ENCODE results near the gene PLCH2.

PLCH2 gene

DNA sequence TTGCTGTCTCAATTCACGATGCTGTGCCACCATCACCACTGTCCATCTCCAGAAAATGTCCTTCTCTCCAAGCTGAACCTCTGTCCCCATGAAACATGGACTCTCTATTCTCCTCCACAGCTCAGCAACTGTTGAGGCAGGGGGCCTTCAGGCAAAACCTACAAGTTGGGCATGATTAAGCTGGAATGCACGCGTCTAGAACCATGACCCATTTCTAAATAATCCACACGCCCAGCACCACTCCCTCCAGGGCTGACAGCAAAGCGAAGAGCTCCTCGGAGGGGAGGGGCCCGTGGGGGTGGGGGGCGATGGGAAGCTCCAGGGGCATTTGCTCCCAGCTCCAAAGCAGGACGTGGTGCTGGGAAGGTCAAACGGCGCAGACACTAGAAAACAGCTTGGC lies 57.3 kb downstream of the PLCH2 start:
- DNase-seq = no peak

DNA sequence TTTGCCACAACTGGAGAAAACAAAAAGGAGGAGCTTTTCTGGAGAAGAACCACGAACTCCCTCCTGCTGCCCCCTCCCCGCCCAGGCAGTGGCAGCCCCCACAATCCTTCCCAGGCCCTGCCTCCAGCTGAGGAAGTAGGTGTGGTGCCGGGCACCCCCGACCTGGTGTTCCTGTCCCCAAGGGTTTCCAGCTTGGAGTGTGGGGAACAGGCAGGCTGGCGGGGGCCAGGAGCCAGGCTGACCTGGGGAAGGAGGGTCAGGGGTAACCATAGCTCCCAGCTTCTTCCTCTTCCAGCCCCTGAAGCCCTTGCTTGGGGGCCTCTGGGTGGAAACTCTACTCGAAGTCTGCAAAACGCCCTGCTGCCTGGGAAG lies 58.2 kb downstream of the PLCH2 start:
- DNase-seq = no peak

- DNase-seq = no peak
Measured at GRCh38 chr1:2534687-2535441, 58.8 kb downstream of the PLCH2 start.

- no peak for DNase-seq
Measured at GRCh38 chr1:2535455-2535854, 59.4 kb downstream of the PLCH2 start.

DNA sequence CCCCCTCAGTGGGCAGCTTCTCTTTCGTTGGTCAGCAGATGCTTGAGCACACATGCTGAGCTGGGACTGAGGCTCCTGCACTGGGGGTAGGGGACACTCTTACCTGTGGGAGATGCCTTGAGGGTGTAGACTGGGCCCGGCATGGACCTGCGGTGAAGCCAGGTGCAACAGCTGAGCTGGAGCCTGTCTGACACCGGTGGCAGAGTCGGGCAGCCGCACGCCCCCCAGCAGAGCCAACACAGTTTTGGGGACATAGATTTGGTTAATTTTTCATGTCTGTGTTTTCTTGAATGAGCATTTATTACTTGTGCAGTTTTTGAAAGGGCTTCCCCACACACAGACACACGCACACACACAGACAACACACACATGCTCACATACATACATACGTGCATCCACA lies 59.9 kb downstream of the PLCH2 start:
- DNase-seq = no peak

GRCh38 chr1:2537784-2538115 lies 61.7 kb downstream of the PLCH2 start:
- DNase-seq = no peak

- DNase-seq = no peak
Measured at GRCh38 chr1:2538376-2538775, 62.3 kb downstream of the PLCH2 start.

DNA sequence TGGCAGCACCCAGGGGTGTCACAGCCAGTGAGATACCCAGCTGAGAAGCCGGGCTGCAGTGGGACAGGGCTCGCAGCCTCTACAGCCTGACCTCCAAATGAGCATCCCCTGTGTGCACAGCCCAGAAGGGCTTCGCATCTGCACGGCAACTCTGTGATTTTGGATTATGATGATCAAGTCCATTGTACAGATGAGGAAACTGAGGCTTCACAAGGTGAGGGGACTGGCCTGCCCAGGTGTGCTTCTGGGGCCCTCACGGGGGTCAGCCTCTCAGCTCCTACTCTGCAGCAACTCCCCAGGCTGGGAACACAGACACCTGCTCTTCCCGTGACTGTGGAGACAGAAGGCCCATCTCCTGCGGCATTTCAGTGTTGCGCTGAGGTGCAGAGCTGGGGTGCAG lies 62.8 kb downstream of the PLCH2 start:
- DNase-seq = no peak

GRCh38 chr1:2539312-2539907 lies 63.3 kb downstream of the PLCH2 start:
- DNase-seq = peak in 1 of 4 experiments; percentile 16

DNA sequence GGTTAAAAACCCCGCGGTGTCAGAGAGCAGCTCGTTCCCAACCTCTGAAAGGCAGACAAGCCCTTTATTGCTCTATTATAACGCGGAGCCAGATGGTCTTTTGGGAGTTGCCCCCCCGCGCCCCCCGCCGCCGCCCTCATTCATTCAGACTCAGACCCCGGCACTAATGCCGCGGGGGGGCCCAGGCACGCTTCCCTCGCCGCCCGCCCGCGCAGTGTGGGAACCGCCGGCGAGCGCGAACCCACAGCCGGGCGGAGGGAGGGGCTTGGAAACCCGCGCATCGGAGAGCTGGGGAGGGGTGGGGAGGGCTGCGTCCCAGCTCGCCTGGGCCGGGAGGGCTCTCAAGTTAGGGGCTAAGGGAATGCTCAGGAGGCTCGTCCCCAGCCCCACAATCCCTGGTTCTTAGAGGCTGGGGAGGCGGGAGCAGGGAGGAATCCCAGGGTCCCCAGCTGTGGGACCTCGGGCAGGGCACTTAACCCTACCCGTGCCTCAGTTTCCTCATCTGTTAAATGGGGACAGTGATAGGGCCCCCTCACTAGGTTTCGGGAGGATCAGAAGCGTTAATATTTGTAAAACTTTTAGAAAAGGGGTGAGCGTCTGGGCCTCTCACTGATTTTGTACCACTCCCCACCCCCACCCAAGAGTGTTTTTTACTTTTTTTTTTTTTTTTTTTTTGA lies 64.9 kb downstream of the PLCH2 start:
- DNase-seq = no peak

- DNase-seq = no peak
Measured at GRCh38 chr1:2541619-2542245, 65.6 kb downstream of the PLCH2 start.

GRCh38 chr1:2542246-2542915 lies 66.3 kb downstream of the PLCH2 start:
- DNase-seq = no peak

DNA sequence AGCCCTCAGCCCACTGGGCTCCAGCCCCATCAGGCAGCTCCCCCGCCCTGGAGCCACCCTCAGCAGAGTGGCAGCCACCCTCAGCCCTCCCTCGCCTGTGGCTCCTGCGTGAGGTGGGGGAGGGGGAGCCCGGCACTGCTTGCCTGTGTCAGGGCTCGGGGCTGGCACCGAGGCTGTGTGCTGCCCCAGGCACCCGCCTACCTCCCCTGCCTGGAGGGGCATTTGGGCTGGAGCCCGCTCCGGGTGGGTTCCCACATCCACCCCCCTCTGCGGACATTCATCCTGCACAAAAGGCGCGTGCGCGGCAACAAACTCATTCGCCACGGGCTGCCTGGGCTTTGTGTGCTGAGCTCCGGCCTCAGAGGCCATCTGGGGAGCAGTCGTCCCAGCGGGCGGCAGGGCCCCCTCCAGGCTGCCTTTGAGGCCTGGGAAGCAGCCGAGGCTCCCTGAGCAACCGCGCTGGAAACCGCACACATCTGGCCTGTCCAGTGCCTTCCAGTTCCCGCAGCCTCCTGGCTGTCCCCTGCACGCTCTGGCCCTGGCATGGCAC lies 67.5 kb downstream of the PLCH2 start:
- DNase-seq = peak in 2 of 4 experiments; percentile 34 to 57

- DNase-seq = no peak
Measured at GRCh38 chr1:2544093-2544874, 68.2 kb downstream of the PLCH2 start.

GRCh38 chr1:2544875-2545640 lies 69.0 kb downstream of the PLCH2 start:
- no peak for DNase-seq

DNA sequence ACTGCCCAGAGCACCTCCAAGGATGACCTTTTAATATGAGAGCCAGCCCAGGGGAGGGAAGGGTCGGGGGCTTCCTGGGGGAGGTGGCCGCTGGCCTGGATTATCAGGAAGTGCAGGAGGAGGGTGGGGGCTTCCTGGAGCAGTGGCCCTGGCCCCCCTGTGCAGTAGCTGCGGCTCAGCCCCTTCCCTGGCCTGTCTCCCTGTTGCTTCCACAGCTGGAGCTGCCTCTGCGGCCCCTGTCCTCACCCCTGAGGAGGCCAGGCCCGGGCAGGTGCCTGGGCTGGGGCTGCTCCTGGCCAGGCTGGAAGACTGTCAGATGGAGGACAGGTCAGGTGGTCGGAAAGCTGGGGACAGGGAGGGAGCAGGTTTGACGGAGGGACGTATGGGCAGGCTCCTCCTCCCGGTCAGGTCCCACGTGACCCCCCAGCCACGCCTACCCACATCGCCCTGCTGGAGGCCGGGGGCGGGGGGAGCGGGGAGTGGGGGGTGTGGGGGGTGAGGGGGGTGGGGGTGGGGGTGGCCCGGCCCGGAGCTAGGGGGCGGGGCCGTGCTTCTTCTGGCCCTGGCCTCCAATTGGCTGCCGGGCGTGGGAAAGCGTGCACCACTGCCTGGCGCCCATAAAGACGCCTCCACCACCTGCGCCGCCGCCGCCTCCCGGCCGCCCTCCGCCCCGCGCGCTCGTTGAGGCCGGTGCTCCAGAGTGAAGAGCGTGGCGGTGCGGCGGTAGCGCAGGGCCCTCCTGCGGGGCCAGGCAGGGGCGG lies 69.8 kb downstream of the PLCH2 start:
- peak; percentile 69 to 89 (median 79) for DNase-seq

DNA sequence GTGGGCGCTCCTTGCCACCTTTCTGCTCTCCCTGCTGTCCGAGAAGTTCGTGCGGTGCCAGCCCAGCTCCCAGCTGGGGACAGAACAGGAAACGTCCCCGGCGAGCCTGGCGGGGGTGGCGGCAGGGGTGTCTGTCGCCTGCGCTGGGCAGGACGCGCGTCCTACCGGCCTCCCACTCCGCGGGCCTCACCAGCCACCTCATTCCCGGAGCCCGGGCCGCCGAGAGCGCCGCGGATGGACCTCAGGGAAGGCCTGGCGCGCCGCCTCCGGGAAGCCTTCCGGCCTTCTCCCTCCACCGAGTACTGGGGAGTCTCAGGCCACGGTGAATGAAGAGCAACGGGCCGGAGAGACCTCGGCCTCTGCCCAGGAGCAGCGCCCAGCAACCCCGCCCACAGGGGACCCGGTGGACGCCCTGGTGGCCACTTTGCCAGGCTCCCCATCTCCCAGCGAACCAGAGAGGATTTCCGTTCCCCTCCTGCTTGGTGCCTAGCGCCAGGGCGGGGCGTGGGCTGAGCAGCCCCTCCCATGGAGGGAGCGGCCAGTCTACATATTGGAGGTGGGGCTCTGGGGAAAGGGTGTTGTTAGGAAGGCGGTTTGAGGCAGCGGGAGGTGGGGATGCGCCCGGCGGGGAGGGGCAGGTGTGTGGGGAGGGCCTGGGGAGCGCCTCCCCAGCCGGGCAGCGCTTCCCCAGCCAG lies 70.6 kb downstream of the PLCH2 start:
- peak; percentile 57 to 67 (median 64) for DNase-seq

- peak in 3 of 4 experiments; percentile 57 to 60 (median 57) for DNase-seq
Measured at GRCh38 chr1:2547210-2548067, 71.3 kb downstream of the PLCH2 start.

DNA sequence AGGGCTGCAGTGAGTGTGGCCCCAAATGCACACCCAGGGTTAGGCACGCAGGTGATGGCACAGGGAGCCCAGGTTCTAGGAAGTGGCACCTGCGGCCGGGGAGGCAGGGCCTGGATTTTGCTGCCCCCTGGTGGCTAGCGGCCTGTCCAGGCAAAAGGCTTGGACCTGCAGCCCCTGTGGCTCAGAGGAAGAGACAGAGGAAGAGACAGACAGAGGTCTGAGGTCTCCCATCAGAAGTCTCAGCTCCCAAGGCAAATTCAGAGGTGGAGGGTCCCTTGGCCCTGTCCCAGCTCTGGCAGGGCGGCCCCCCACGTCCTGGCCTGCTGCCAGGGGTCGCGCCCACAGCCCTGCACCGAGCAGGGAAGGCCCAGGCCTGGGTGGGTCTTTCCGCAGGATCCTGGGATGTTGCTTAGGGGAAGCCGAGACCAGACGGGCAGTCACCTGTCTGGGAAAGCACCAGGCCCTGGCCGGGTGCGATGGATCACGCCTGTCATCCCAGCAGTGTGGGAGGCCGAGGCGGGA lies 72.0 kb downstream of the PLCH2 start:
- peak; percentile 64 to 76 (median 75) for DNase-seq

Data from activated CD4-positive, CD25-positive, alpha-beta regulatory T cell (primary cell).